BE2C (cell line): ENCODE data around the gene GAREM1.

ENCODE experiments used
- DNase-seq: peaks from one replicate; pipeline ENCODE4 v3.0.0-alpha.2; 2020
- H3K27me3 ChIP-seq: fragments of 250-450 bp; sonication (Bioruptor Pico); 2 replicates; pipeline ENCODE4 v1.5.1; 2020; ENCODE audit warnings: mild to moderate bottlenecking
- H3K36me3 ChIP-seq: fragments of 250-450 bp; sonication (Bioruptor Pico); 2 replicates; pipeline ENCODE4 v1.5.1; 2020; ENCODE audit warnings: mild to moderate bottlenecking
- H3K4me1 ChIP-seq: fragments of 250-450 bp; sonication (Bioruptor Pico); 2 replicates; pipeline ENCODE4 v1.5.1; 2020
- H3K4me3 ChIP-seq: 2 replicates; pipeline ENCODE4 v1.5.1; 2011; ENCODE audit warnings: low read depth, low read length
- H3K9me3 ChIP-seq: fragments of 250-450 bp; sonication (Bioruptor Pico); 2 replicates; pipeline ENCODE4 v1.5.1; 2020
- CTCF ChIP-seq: IDR thresholded peaks from 2 replicates; pipeline ENCODE4 v1.5.1; 2012; ENCODE audit warnings: mild to moderate bottlenecking, low read depth, low read length

Gene GAREM1

GRCh38 chr18:32303400-32303799, 167.3 kb downstream of the GAREM1 start:
- no peaks in the 10 kb centered on the region for H3K4me1 ChIP-seq
- no peaks in the 10 kb centered on the region for H3K36me3 ChIP-seq
- no peaks in the 10 kb centered on the region for H3K27me3 ChIP-seq
- TF ChIP-seq CTCF, result no peak
- DNase-seq, result no peak
- no peak overlapping the region for H3K4me3 ChIP-seq
- no peaks in the 10 kb centered on the region for H3K9me3 ChIP-seq

GRCh38 chr18:32302806-32303205, 167.9 kb downstream of the GAREM1 start:
- no peaks in the 10 kb centered on the region for H3K36me3 ChIP-seq
- no peaks in the 10 kb centered on the region for H3K27me3 ChIP-seq
- H3K9me3 ChIP-seq, result no peaks in the 10 kb centered on the region
- no peaks in the 10 kb centered on the region for H3K4me1 ChIP-seq
- TF ChIP-seq CTCF, result no peak
- no peak overlapping the region for H3K4me3 ChIP-seq
- no peak for DNase-seq

- TF ChIP-seq CTCF, result no peak
- no peak for DNase-seq
Observed at GRCh38 chr18:32301976-32302743, 168.5 kb downstream of the GAREM1 start.

GRCh38 chr18:32301361-32301760, 169.3 kb downstream of the GAREM1 start:
- TF ChIP-seq CTCF, result no peak
- no peak for DNase-seq
- Histone ChIP-seq H3K9me3 (no peaks in the 10 kb centered on the region), H3K27me3 (no peaks in the 10 kb centered on the region), H3K4me3 (no peak overlapping the region), H3K4me1 (no peaks in the 10 kb centered on the region), H3K36me3 (no peaks in the 10 kb centered on the region)

More at GRCh38 chr18:32301976-32302743, 168.5 kb downstream of the GAREM1 start:
- no peaks in the 10 kb centered on the region for H3K4me1 ChIP-seq
- H3K9me3 ChIP-seq, result no peaks in the 10 kb centered on the region
- H3K27me3 ChIP-seq, result no peaks in the 10 kb centered on the region
- H3K4me3 ChIP-seq, result no peak overlapping the region
- H3K36me3 ChIP-seq, result no peaks in the 10 kb centered on the region

GRCh38 chr18:32300914-32301313, 169.8 kb downstream of the GAREM1 start:
- H3K9me3 ChIP-seq, result no peaks in the 10 kb centered on the region
- H3K27me3 ChIP-seq, result no peaks in the 10 kb centered on the region
- no peak for DNase-seq
- H3K4me3 ChIP-seq, result no peak overlapping the region
- no peak for TF ChIP-seq CTCF
- no peaks in the 10 kb centered on the region for H3K4me1 ChIP-seq
- H3K36me3 ChIP-seq, result no peaks in the 10 kb centered on the region

- DNase-seq, result no peak
- H3K9me3 ChIP-seq, result no peaks in the 10 kb centered on the region
- no peak for TF ChIP-seq CTCF
Observed at GRCh38 chr18:32299484-32299883, 171.2 kb downstream of the GAREM1 start.

More at GRCh38 chr18:32299484-32299883, 171.2 kb downstream of the GAREM1 start:
- Histone ChIP-seq H3K36me3 (no peaks in the 10 kb centered on the region), H3K4me3 (no peak overlapping the region), H3K27me3 (no peaks in the 10 kb centered on the region), H3K4me1 (no peaks in the 10 kb centered on the region)
